SK-N-SH (cell line): ENCODE results near the gene RABGAP1L. TPM values are rescaled to one million over a fixed set of nuclear protein-coding genes. Genes with fewer than 3 reads are reported as not detected.

Experiments
- CTCF ChIA-PET: fragments of 300-600, 350-600 bp; formaldehyde crosslinking; extraction: SDS; loops from one replicate; lab custom pipeline; 2021; lab: Yijun Ruan, JAX
- POLR2A ChIA-PET: fragments of 350-600 bp; sonication (Branson Sonifier 250); formaldehyde crosslinking; extraction: SDS; loops from one replicate; lab custom pipeline; 2020; ENCODE audit warnings: antibody characterized with exemption, inconsistent platforms; lab: Yijun Ruan, JAX
- DNase-seq: peaks from one replicate; pipeline ENCODE4 v3.0.0; 2012
- H2AFZ ChIP-seq: fragments of 200-600 bp; sonication (generic); 2 replicates; pipeline ENCODE4 v1.8.1; 2016; ENCODE audit warnings: antibody characterized with exemption, mild to moderate bottlenecking, low read depth
- H3F3A ChIP-seq: fragments of 200-600 bp; sonication (generic); replicated peaks from 2 replicates; pipeline ENCODE3; 2016; ENCODE audit warnings: antibody characterized with exemption, mild to moderate bottlenecking; ENCODE audit not compliant: insufficient read depth
- H3K27ac ChIP-seq, 2 experiments: fragments of 200-500 bp in 1 of 2; fragments of 200-600 bp in 1 of 2; sonication (Bioruptor generic) in 1 of 2; sonication (generic), shearing (Covaris generic) in 1 of 2; 2 replicates each; pipeline versions ENCODE4 v1.5.1 to v1.6.1; 2014 to 2016; ENCODE audit warnings: low read depth in 2 of 2, inconsistent platforms in 1 of 2, low read length in 1 of 2, mild to moderate bottlenecking in 1 of 2, mixed read lengths in 1 of 2
- H3K27me3 ChIP-seq: fragments of 200-600 bp; sonication (generic), shearing (Covaris generic); 2 replicates; pipeline ENCODE4 v1.6.1; 2016; ENCODE audit warnings: mixed run types; ENCODE audit not compliant: insufficient read depth
- H3K36me3 ChIP-seq, 2 experiments: fragments of 200-500 bp in 1 of 2; fragments of 200-600 bp in 1 of 2; sonication (Bioruptor generic) in 1 of 2; sonication (generic) in 1 of 2; replicated peaks in 1 of 2; 2 replicates each; pipeline versions ENCODE3 to v1.5.1; 2014 to 2016; ENCODE audit warnings: low read length in 1 of 2, mild to moderate bottlenecking in 1 of 2; ENCODE audit not compliant: insufficient read depth in 2 of 2, control insufficient read depth in 1 of 2
- H3K4me1 ChIP-seq, 2 experiments: fragments of 200-500 bp in 1 of 2; fragments of 200-600 bp in 1 of 2; sonication (Bioruptor generic) in 1 of 2; sonication (generic), shearing (Covaris generic) in 1 of 2; 2 replicates each; pipeline versions ENCODE4 v1.5.1 to v1.6.1; 2014 to 2016; ENCODE audit warnings: low read depth in 1 of 2, low read length in 1 of 2, mixed run types in 1 of 2; ENCODE audit not compliant: insufficient read depth in 2 of 2, control insufficient read depth in 1 of 2
- H3K4me2 ChIP-seq: fragments of 200-600 bp; sonication (generic), shearing (Covaris generic); 2 replicates; pipeline ENCODE4 v1.6.1; 2017; ENCODE audit warnings: mixed run types
- H3K4me3 ChIP-seq, 2 experiments: fragments of 200-500 bp in 1 of 2; fragments of 200-600 bp in 1 of 2; sonication (Bioruptor generic) in 1 of 2; sonication (generic), shearing (Covaris generic) in 1 of 2; 2 replicates each; pipeline versions ENCODE4 v1.5.1 to v1.8.1; 2014 to 2016; ENCODE audit warnings: low read depth in 2 of 2, inconsistent platforms in 1 of 2, low read length in 1 of 2, mild to moderate bottlenecking in 1 of 2, mixed read lengths in 1 of 2, moderate library complexity in 1 of 2
- H3K79me2 ChIP-seq: fragments of 200-600 bp; sonication (generic); 2 replicates; pipeline ENCODE4 v1.8.1; 2017; ENCODE audit warnings: mild to moderate bottlenecking; ENCODE audit not compliant: insufficient read depth
- H3K9ac ChIP-seq: fragments of 200-600 bp; sonication (generic); 2 replicates; pipeline ENCODE4 v1.6.1; 2017; ENCODE audit warnings: mixed run types
- H3K9me2 ChIP-seq: fragments of 200-600 bp; sonication (generic); 2 replicates; pipeline ENCODE4 v1.6.1; 2017; ENCODE audit warnings: mixed run types
- H3K9me3 ChIP-seq: fragments of 200-600 bp; sonication (generic); 2 replicates; pipeline ENCODE4 v1.6.1; 2017; ENCODE audit warnings: mixed run types, mild to moderate bottlenecking, moderate library complexity
- H4K20me1 ChIP-seq: fragments of 200-600 bp; sonication (generic); 2 replicates; pipeline ENCODE4 v1.6.1; 2017; ENCODE audit warnings: mild to moderate bottlenecking, mixed run types; ENCODE audit not compliant: insufficient read depth
- CHD2 ChIP-seq: fragments of 150-350 bp; IDR thresholded peaks from 2 replicates; pipeline ENCODE4 v1.6.1; 2018; ENCODE audit warnings: low read length; ENCODE audit not compliant: partially characterized antibody
- ELF1 ChIP-seq: IDR thresholded peaks from 2 replicates; pipeline ENCODE4 v1.4.0; 2012
- EZH2phosphoT487 ChIP-seq: fragments of 200-600 bp; sonication (generic); IDR thresholded peaks from 2 replicates; pipeline ENCODE4 v1.6.1; 2017; ENCODE audit warnings: low read depth, mixed run types, mild to moderate bottlenecking, antibody characterized with exemption, moderate library complexity, borderline replicate concordance
- FOXJ3 ChIP-seq: sonication (generic); formaldehyde crosslinking; IDR thresholded peaks from 2 replicates; pipeline ENCODE4 v1.5.1; 2020; ENCODE audit warnings: mild to moderate bottlenecking, missing genetic modification reagents
- FOXM1 ChIP-seq: IDR thresholded peaks from 2 replicates; pipeline ENCODE4 v1.4.0; 2012; ENCODE audit warnings: low read depth, mild to moderate bottlenecking
- GATA2 ChIP-seq: sonication (generic); formaldehyde crosslinking; IDR thresholded peaks from 2 replicates; pipeline ENCODE4 v1.5.0; 2020; ENCODE audit warnings: mild to moderate bottlenecking, missing genetic modification reagents
- MEF2A ChIP-seq: IDR thresholded peaks from 2 replicates; pipeline ENCODE4 v1.4.0; 2012; ENCODE audit warnings: low read depth, borderline replicate concordance
- MXI1 ChIP-seq: IDR thresholded peaks from 2 replicates; pipeline ENCODE4 v1.6.1; 2012; ENCODE audit warnings: mild to moderate bottlenecking, low read depth, low read length, improper control_type of control experiment
- NRF1 ChIP-seq: IDR thresholded peaks from 2 replicates; pipeline ENCODE4 v1.6.1; 2012; ENCODE audit warnings: low read depth, mild to moderate bottlenecking, low read length
- RAD21 ChIP-seq: IDR thresholded peaks from 2 replicates; pipeline ENCODE4 v1.6.1; 2012; ENCODE audit warnings: mild to moderate bottlenecking, low read length
- RCOR1 ChIP-seq: fragments of 150-350 bp; IDR thresholded peaks from 2 replicates; pipeline ENCODE4 v1.6.1; 2017; ENCODE audit warnings: antibody characterized with exemption, low read length
- RFX5 ChIP-seq: IDR thresholded peaks from 2 replicates; pipeline ENCODE4 v1.6.1; 2012; ENCODE audit warnings: mild to moderate bottlenecking, improper control_type of control experiment, low read length
- SIN3A ChIP-seq: IDR thresholded peaks from 2 replicates; pipeline ENCODE4 v1.6.1; 2012; ENCODE audit warnings: low read depth, mild to moderate bottlenecking, low read length, moderate library complexity, borderline replicate concordance
- TAF1 ChIP-seq: IDR thresholded peaks from 2 replicates; pipeline ENCODE4 v1.6.1; 2012; ENCODE audit warnings: low read depth, mild to moderate bottlenecking, low read length, moderate library complexity, borderline replicate concordance
- TCF12 ChIP-seq: IDR thresholded peaks from 2 replicates; pipeline ENCODE4 v1.4.0; 2012
- YY1 ChIP-seq: IDR thresholded peaks from 2 replicates; pipeline ENCODE4 v1.4.0; 2012; ENCODE audit warnings: low read depth, mild to moderate bottlenecking
- WGBS: methylation state at CpG from one replicate; pipeline ENCODE4 v1.1.6; 2017; ENCODE audit warnings: low lambda C conversion rate; 5-methylcytosine and 5-hydroxymethylcytosine counted together
- polyA plus RNA-seq, 3 experiments: library from polyadenylated mRNA; depleted of rRNA; stranded (reverse); fragments of >200 nt; gene quantifications; 2 replicates each; pipeline ENCODE4 v1.2.3, GENCODE V29; 2012
- TF ChIP-seq, protein P1 (sequence below): fragments of 200-600 bp; sonication (generic); IDR thresholded peaks from 2 replicates; pipeline ENCODE4 v1.6.1; 2017; ENCODE audit warnings: antibody characterized with exemption, mild to moderate bottlenecking, moderate library complexity
- TF ChIP-seq, protein P2 (sequence below): fragments of 150-350 bp; IDR thresholded peaks from 2 replicates; pipeline ENCODE4 v1.6.1; 2017; ENCODE audit warnings: antibody characterized with exemption, low read length, low read depth, borderline replicate concordance
- TF ChIP-seq, protein P3 (sequence below): fragments of 150-350 bp; IDR thresholded peaks from 2 replicates; pipeline ENCODE4 v1.6.1; 2016; ENCODE audit warnings: mild to moderate bottlenecking, low read depth, low read length

RABGAP1L gene
- polyA plus RNA-seq, 1 of the 3 experiments (the other 2 are of a cell fraction): 7.2 TPM

DNA sequence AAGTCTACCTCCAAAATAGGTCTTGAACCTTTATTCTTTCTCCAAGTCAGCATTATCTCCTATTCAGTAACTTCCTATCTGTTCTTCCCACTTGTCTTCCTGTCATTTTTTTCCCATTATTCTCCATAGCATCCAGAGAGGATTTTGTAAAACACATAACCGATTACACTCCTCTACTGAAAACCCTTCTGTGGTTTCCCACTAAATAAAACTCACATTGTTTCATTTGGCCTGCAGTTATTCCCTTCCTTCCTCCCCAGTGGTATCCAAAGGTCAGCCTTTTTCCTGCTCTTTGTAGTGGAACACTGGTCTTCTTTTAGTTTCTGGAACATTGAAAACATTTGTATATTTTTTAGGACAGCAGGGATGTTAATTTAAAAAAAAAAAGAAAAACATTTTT, 554.5 kb downstream of the RABGAP1L start:
- DNase-seq: no peak
- ChIA-PET POLR2A (no interaction called here), CTCF (interaction anchor here (1.1 to 1.4 kb wide), 2 partner anchors 13 to 451 kb away, joined by 4 to 11 read pairs; no protein-coding TSS in a partner anchor)
- Histone ChIP-seq H2AFZ (no peak overlapping the region), H3K9me2 (no peaks in the 10 kb centered on the region), H3K9me3 (no peaks in the 10 kb centered on the region), H3K4me2 (no peak overlapping the region), H3K4me3 (no peak overlapping the region), H3K27ac (no peak overlapping the region), H3K27me3 (no peaks in the 10 kb centered on the region), H4K20me1 (no peaks in the 10 kb centered on the region), H3K79me2 (no peaks in the 10 kb centered on the region), H3F3A (no peaks in the 10 kb centered on the region), H3K9ac (no peak overlapping the region), H3K4me1 (no peaks in the 10 kb centered on the region), H3K36me3 (no peaks in the 10 kb centered on the region)
- WGBS: 79% methylated on average over 1 of the region's 1 CpG
- TF ChIP-seq MXI1: no peak
- TF ChIP-seq YY1: no peak
- no peak for TF ChIP-seq ELF1
- TF ChIP-seq TAF1: no peak
- TF ChIP-seq SIN3A: no peak
- TF ChIP-seq, protein P1, sequence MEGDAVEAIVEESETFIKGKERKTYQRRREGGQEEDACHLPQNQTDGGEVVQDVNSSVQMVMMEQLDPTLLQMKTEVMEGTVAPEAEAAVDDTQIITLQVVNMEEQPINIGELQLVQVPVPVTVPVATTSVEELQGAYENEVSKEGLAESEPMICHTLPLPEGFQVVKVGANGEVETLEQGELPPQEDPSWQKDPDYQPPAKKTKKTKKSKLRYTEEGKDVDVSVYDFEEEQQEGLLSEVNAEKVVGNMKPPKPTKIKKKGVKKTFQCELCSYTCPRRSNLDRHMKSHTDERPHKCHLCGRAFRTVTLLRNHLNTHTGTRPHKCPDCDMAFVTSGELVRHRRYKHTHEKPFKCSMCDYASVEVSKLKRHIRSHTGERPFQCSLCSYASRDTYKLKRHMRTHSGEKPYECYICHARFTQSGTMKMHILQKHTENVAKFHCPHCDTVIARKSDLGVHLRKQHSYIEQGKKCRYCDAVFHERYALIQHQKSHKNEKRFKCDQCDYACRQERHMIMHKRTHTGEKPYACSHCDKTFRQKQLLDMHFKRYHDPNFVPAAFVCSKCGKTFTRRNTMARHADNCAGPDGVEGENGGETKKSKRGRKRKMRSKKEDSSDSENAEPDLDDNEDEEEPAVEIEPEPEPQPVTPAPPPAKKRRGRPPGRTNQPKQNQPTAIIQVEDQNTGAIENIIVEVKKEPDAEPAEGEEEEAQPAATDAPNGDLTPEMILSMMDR: no peak
- TF ChIP-seq NRF1: no peak
- no peak for TF ChIP-seq CHD2

DNA sequence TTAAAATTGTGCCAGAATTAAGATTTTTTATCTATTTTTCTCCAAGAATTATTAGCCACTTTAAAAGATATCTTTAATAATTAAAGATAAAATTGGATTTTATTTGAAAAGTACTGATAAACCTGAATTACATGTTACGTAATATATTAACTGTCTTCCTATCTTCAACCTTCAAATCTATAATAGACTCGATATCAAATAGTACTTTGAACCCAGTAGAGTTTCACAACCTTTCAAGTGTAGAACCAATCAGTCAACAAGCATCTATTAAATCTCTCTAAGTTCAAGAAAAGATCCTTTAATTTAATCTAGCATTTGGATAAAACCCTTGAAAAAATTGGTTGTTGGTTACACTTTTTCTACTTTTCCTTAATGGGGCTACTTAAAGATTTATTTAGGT, 559.9 kb downstream of the RABGAP1L start:
- no peak for DNase-seq
- H4K20me1 ChIP-seq: no peaks in the 10 kb centered on the region
- H3K27ac ChIP-seq: no peak overlapping the region
- H3K9me3 ChIP-seq: no peaks in the 10 kb centered on the region
- no peak overlapping the region for H3K4me3 ChIP-seq
- no peaks in the 10 kb centered on the region for H3F3A ChIP-seq
- CTCF ChIA-PET: interaction anchor here (1.9 kb wide), 1 partner anchor 456 kb away, joined by 6 read pairs; no protein-coding TSS in a partner anchor
- H3K27me3 ChIP-seq: no peaks in the 10 kb centered on the region
- no peaks in the 10 kb centered on the region for H3K79me2 ChIP-seq
- H3K4me2 ChIP-seq: no peak overlapping the region
- H3K9me2 ChIP-seq: no peaks in the 10 kb centered on the region
- 84% methylated on average over 2 of the region's 2 CpGs for WGBS
- no peaks in the 10 kb centered on the region; a peak in 1 of 4 replicates for H3K4me1 ChIP-seq
- no peaks in the 10 kb centered on the region for H3K36me3 ChIP-seq
- no peak overlapping the region for H3K9ac ChIP-seq
- H2AFZ ChIP-seq: no peak overlapping the region
- POLR2A ChIA-PET: no interaction called here
- TF ChIP-seq GATA2: no peak
- no peak for TF ChIP-seq CHD2
- TF ChIP-seq FOXJ3 (CRISPR knock-in tag): no peak
- TF ChIP-seq, protein P1: no peak
- TF ChIP-seq, protein P2, sequence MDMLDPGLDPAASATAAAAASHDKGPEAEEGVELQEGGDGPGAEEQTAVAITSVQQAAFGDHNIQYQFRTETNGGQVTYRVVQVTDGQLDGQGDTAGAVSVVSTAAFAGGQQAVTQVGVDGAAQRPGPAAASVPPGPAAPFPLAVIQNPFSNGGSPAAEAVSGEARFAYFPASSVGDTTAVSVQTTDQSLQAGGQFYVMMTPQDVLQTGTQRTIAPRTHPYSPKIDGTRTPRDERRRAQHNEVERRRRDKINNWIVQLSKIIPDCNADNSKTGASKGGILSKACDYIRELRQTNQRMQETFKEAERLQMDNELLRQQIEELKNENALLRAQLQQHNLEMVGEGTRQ: no peak
- no peak for TF ChIP-seq RAD21
- TF ChIP-seq MEF2A: no peak
- TF ChIP-seq TCF12: no peak
- TF ChIP-seq EZH2phosphoT487: no peak
- TF ChIP-seq, protein P3, sequence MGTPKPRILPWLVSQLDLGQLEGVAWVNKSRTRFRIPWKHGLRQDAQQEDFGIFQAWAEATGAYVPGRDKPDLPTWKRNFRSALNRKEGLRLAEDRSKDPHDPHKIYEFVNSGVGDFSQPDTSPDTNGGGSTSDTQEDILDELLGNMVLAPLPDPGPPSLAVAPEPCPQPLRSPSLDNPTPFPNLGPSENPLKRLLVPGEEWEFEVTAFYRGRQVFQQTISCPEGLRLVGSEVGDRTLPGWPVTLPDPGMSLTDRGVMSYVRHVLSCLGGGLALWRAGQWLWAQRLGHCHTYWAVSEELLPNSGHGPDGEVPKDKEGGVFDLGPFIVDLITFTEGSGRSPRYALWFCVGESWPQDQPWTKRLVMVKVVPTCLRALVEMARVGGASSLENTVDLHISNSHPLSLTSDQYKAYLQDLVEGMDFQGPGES: no peak
- no peak for TF ChIP-seq RFX5
- TF ChIP-seq RCOR1: no peak
- TF ChIP-seq FOXM1: no peak
